A549 (cell line): ENCODE results near the gene DOK7. TPM values are rescaled to one million over a fixed set of nuclear protein-coding genes. Genes with fewer than 3 reads are reported as not detected.

Source experiments
- ATAC-seq, 2 experiments: fragments of 200-7000 bp in 1 of 2; fragments of >200 bp in 1 of 2; cut with Nextera tagmentation in 1 of 2; cut with Tn5 transposase in 1 of 2; 3 replicates each; pipeline versions ENCODE4 v1.8.0 to v1.9.1; 2018 to 2020; ENCODE audit warnings: mild to moderate bottlenecking in 1 of 2, moderate library complexity in 1 of 2
- CTCF ChIA-PET: fragments of 300-600 bp; sonication (Branson Sonifier 250); formaldehyde crosslinking; extraction: SDS; loops from one replicate; lab custom pipeline; 2021; ENCODE audit warnings: antibody characterized with exemption, inconsistent platforms; lab: Yijun Ruan, JAX
- POLR2A ChIA-PET: fragments of 350-600 bp; formaldehyde crosslinking; extraction: SDS; loops from one replicate; lab custom pipeline; 2021; ENCODE audit warnings: antibody characterized with exemption, inconsistent platforms; lab: Yijun Ruan, JAX
- DNase-seq, 2 experiments: peaks; one replicate each; pipeline versions ENCODE4 v3.0.0 to v3.0.0-alpha.2; 2011 to 2016; ENCODE audit warnings: low read depth in 1 of 2, low spot score in 1 of 2
- FAIRE-seq: peaks from 2 replicates; lab custom pipeline; 2011; peaks lifted over from hg19 to GRCh38; lab: Jason Lieb, UNC
- H3K27ac ChIP-seq, 2 experiments: fragments of >200 bp; sonication (Bioruptor Twin); formaldehyde crosslinking; 3 replicates each; pipeline ENCODE4 v1.5.1; 2016 to 2017
- H3K4me1 ChIP-seq: fragments of >200 bp; sonication (Bioruptor Twin); formaldehyde crosslinking; 3 replicates; pipeline ENCODE4 v1.6.1; 2016
- H3K4me2 ChIP-seq: fragments of >200 bp; sonication (Bioruptor Twin); formaldehyde crosslinking; 3 replicates; pipeline ENCODE4 v1.6.1; 2016
- H3K4me3 ChIP-seq: fragments of >200 bp; sonication (Bioruptor Twin); formaldehyde crosslinking; 3 replicates; pipeline ENCODE4 v1.5.1; 2016
- H3K9me3 ChIP-seq: fragments of >200 bp; sonication (Bioruptor Twin); formaldehyde crosslinking; 3 replicates; pipeline ENCODE4 v1.6.1; 2016
- BHLHE40 ChIP-seq: IDR thresholded peaks from 2 replicates; pipeline ENCODE4 v1.6.1; 2012; ENCODE audit warnings: low read depth, low read length, inconsistent platforms
- CHD2 ChIP-seq: fragments of 150-350 bp; IDR thresholded peaks from 2 replicates; pipeline ENCODE4 v1.6.1; 2014; ENCODE audit warnings: low read length; ENCODE audit not compliant: partially characterized antibody
- CTCF ChIP-seq: fragments of >200 bp; sonication (Bioruptor Twin); formaldehyde crosslinking; IDR thresholded peaks from 3 replicates; pipeline ENCODE4 v1.5.1; 2016
- EHF ChIP-seq: fragments of 250-450 bp; sonication (Bioruptor Pico); IDR thresholded peaks from 2 replicates; pipeline ENCODE4 v1.5.0; 2020; ENCODE audit warnings: mild to moderate bottlenecking
- EHMT2 ChIP-seq: fragments of 200-600 bp; sonication (generic); IDR thresholded peaks from 2 replicates; pipeline ENCODE4 v1.6.1; 2016; ENCODE audit warnings: antibody characterized with exemption, low read depth, mild to moderate bottlenecking, moderate library complexity
- ELK1 ChIP-seq: fragments of 150-350 bp; IDR thresholded peaks from 2 replicates; pipeline ENCODE4 v1.6.1; 2014; ENCODE audit warnings: low read depth, mild to moderate bottlenecking, low read length
- EP300 ChIP-seq, 2 experiments: fragments of >200 bp; sonication (Bioruptor Twin); formaldehyde crosslinking; IDR thresholded peaks; 2 replicates in 1 of 2; 3 replicates in 1 of 2; pipeline ENCODE4 v1.6.1; 2016 to 2017
- FOSB ChIP-seq: fragments of 250-450 bp; sonication (Bioruptor Pico); IDR thresholded peaks from 2 replicates; pipeline ENCODE4 v1.5.0; 2020; ENCODE audit warnings: mild to moderate bottlenecking, moderate library complexity
- FOSL2 ChIP-seq, 2 experiments: fragments of 450-650 bp in 1 of 2; fragments of >200 bp in 1 of 2; sonication (Bioruptor Twin) in 1 of 2; formaldehyde crosslinking; IDR thresholded peaks; 2 replicates each; pipeline versions ENCODE4 v1.5.0 to v1.6.1; 2016 to 2020; ENCODE audit warnings: mild to moderate bottlenecking in 1 of 2, moderate library complexity in 1 of 2
- FOXS1 ChIP-seq: fragments of 250-450 bp; sonication (Bioruptor Pico); IDR thresholded peaks from 2 replicates; pipeline ENCODE4 v1.5.0; 2020; ENCODE audit warnings: mild to moderate bottlenecking, moderate library complexity
- GATA3 ChIP-seq: IDR thresholded peaks from 2 replicates; pipeline ENCODE4 v1.6.1; 2012; ENCODE audit warnings: borderline replicate concordance
- HEYL ChIP-seq: fragments of 250-450 bp; sonication (Bioruptor Pico); IDR thresholded peaks from 2 replicates; pipeline ENCODE4 v1.8.0; 2021; ENCODE audit warnings: mild to moderate bottlenecking, moderate library complexity
- HOXA7 ChIP-seq: fragments of 250-450 bp; sonication (Bioruptor Pico); IDR thresholded peaks from 2 replicates; pipeline ENCODE4 v1.5.0; 2020; ENCODE audit warnings: mild to moderate bottlenecking, moderate library complexity
- HOXB13 ChIP-seq: fragments of 250-450 bp; sonication (Bioruptor Pico); IDR thresholded peaks from 2 replicates; pipeline ENCODE4 v1.5.0; 2020; ENCODE audit warnings: low read depth, mild to moderate bottlenecking, moderate library complexity
- JUN ChIP-seq, 2 experiments: fragments of >200 bp; sonication (Bioruptor Twin); formaldehyde crosslinking; IDR thresholded peaks; 2 replicates in 1 of 2; 3 replicates in 1 of 2; pipeline ENCODE4 v1.6.1; 2016 to 2017
- JUNB ChIP-seq: fragments of >200 bp; sonication (Bioruptor Twin); formaldehyde crosslinking; IDR thresholded peaks from 2 replicates; pipeline ENCODE4 v1.6.1; 2016
- KDM5A ChIP-seq: fragments of 200-600 bp; sonication (generic); IDR thresholded peaks from 2 replicates; pipeline ENCODE4 v1.6.1; 2016; ENCODE audit warnings: antibody characterized with exemption, mild to moderate bottlenecking
- NFE2L2 ChIP-seq: fragments of 150-350 bp; conservative IDR thresholded peaks from 2 replicates; pipeline ENCODE4 v1.6.1; 2014; ENCODE audit warnings: low read length
- NR3C1 ChIP-seq: fragments of >200 bp; sonication (Bioruptor Twin); formaldehyde crosslinking; IDR thresholded peaks from 3 replicates; pipeline ENCODE4 v1.6.1; 2017
- PHF8 ChIP-seq: fragments of 200-600 bp; sonication (generic); IDR thresholded peaks from 2 replicates; pipeline ENCODE4 v1.6.1; 2016; ENCODE audit warnings: low read depth, mild to moderate bottlenecking, antibody characterized with exemption, moderate library complexity, borderline replicate concordance
- POLR2A ChIP-seq: IDR thresholded peaks from 2 replicates; pipeline ENCODE4 v1.6.1; 2012; ENCODE audit warnings: mild to moderate bottlenecking, low read length
- RAD21 ChIP-seq, 2 experiments: fragments of >200 bp in 1 of 2; sonication (Bioruptor Twin) in 1 of 2; formaldehyde crosslinking in 1 of 2; IDR thresholded peaks in 1 of 2; conservative IDR thresholded peaks in 1 of 2; 2 replicates in 1 of 2; 3 replicates in 1 of 2; pipeline ENCODE4 v1.6.1; 2012 to 2018; ENCODE audit warnings: inconsistent platforms in 1 of 2
- RCOR1 ChIP-seq: fragments of 150-350 bp; IDR thresholded peaks from 2 replicates; pipeline ENCODE4 v1.6.1; 2014; ENCODE audit warnings: antibody characterized with exemption, low read length, low read depth
- RNF2 ChIP-seq: fragments of 200-600 bp; sonication (generic); IDR thresholded peaks from 2 replicates; pipeline ENCODE4 v1.6.1; 2016; ENCODE audit warnings: low read depth, mild to moderate bottlenecking, antibody characterized with exemption, moderate library complexity, borderline replicate concordance
- TFCP2L1 ChIP-seq: fragments of 250-450 bp; sonication (Bioruptor Pico); IDR thresholded peaks from 2 replicates; pipeline ENCODE4 v1.5.0; 2021; ENCODE audit warnings: mild to moderate bottlenecking
- USF2 ChIP-seq: fragments of 450-650 bp; IDR thresholded peaks from 2 replicates; pipeline ENCODE4 v1.6.1; 2014; ENCODE audit warnings: antibody characterized with exemption
- ZC3H11A ChIP-seq: fragments of 450-650 bp; IDR thresholded peaks from 2 replicates; pipeline ENCODE4 v1.6.1; 2014; ENCODE audit warnings: antibody characterized with exemption, mild to moderate bottlenecking
- ZFP36 ChIP-seq: fragments of 450-650 bp; IDR thresholded peaks from 2 replicates; pipeline ENCODE4 v1.6.1; 2014; ENCODE audit warnings: borderline replicate concordance; ENCODE audit not compliant: partially characterized antibody
- ZNF302 ChIP-seq: fragments of 250-450 bp; sonication (Bioruptor Pico); IDR thresholded peaks from 2 replicates; pipeline ENCODE4 v1.9.0; 2021; ENCODE audit warnings: inconsistent platforms, mild to moderate bottlenecking, moderate library complexity
- ZSCAN20 ChIP-seq: fragments of 250-450 bp; sonication (Bioruptor Pico); IDR thresholded peaks from 2 replicates; pipeline ENCODE4 v1.8.0; 2022; ENCODE audit warnings: mild to moderate bottlenecking, moderate library complexity
- WGBS: methylation state at CpG from one replicate; pipeline ENCODE4 v1.1.6; 2017; ENCODE audit errors: missing lambda C conversion rate; 5-methylcytosine and 5-hydroxymethylcytosine counted together
- polyA plus RNA-seq, 4 experiments: library from polyadenylated mRNA; depleted of rRNA in 3 of 4; stranded (reverse); fragments of >200 nt; fragmentation: RNase III in 1 of 4; extraction: RNeasy Plus Mini Kit Qiagen cat#74134 plus additional on column Dnase treatment in 1 of 4; gene quantifications; 2 replicates in 3 of 4; 3 replicates in 1 of 4; pipeline ENCODE4 v1.2.3, GENCODE V29; 2011 to 2017

DOK7 gene
- polyA plus RNA-seq, 2 of the 4 experiments (the other 2 are of a cell fraction): 0.17 to 0.21 TPM

GRCh38 chr4:3444351-3445110 lies 18.6 kb upstream of the DOK7 start:
- no peak overlapping the region for H3K27ac ChIP-seq
- H3K9me3 ChIP-seq: no peaks in the 10 kb centered on the region
- POLR2A ChIA-PET: no interaction called here
- TF ChIP-seq CHD2 (no peak), NFE2L2 (no peak), ZNF302 (no peak), EHMT2 (no peak), JUN (IDR thresholded peaks at IDR 0.05) (no peak), ZC3H11A (no peak), KDM5A (no peak), HOXB13 (CRISPR knock-in tag) (no peak), USF2 (no peak), POLR2A (no peak), RNF2 (no peak), ELK1 (no peak), HOXA7 (CRISPR knock-in tag) (no peak), EP300 (IDR thresholded peaks at IDR 0.05) (no peak), CTCF (no peak), EHF (CRISPR knock-in tag) (no peak), HEYL (CRISPR knock-in tag) (no peak), PHF8 (no peak), FOSL2 (IDR thresholded peaks at IDR 0.05) (no peak), FOSL2 (CRISPR knock-in tag; IDR thresholded peaks at IDR 0.05) (no peak), GATA3 (no peak)
- TF ChIP-seq, all 56 proteins: peak for 0
- ATAC-seq (no peak), DNase-seq (no peak), FAIRE-seq (no peak)
- H3K4me3 ChIP-seq: no peak overlapping the region
- peaks cover 6% of the 10 kb centered on the region; the same call in 1 of the 3 replicates for H3K4me1 ChIP-seq
- 75% methylated on average over 16 of the region's 56 CpGs for WGBS
- CTCF ChIA-PET: interaction anchor here (0.7 to 4.5 kb wide), 17 partner anchors 10 to 339 kb away, joined by 3 to 30 read pairs (median 4); no protein-coding TSS in a partner anchor
- no peak overlapping the region for H3K4me2 ChIP-seq

GRCh38 chr4:3445111-3445820 lies 17.8 kb upstream of the DOK7 start:
- DNase-seq (no peak), FAIRE-seq (no peak), ATAC-seq (no peak)
- H3K4me2 ChIP-seq: no peak overlapping the region
- CTCF ChIA-PET: interaction anchor here (1.4 to 4.5 kb wide), 4 partner anchors 12 to 98 kb away, joined by 3 to 30 read pairs (median 7); no protein-coding TSS in a partner anchor
- H3K9me3 ChIP-seq: no peaks in the 10 kb centered on the region
- TF ChIP-seq NR3C1 (no peak), RAD21 (conservative IDR thresholded peaks at IDR 0.05 in 1 of 2, IDR thresholded peaks at IDR 0.05 in 1 of 2) (no peak), USF2 (no peak), PHF8 (no peak), ZSCAN20 (CRISPR knock-in tag) (no peak), NFE2L2 (no peak), FOSL2 (IDR thresholded peaks at IDR 0.05) (no peak), FOSL2 (CRISPR knock-in tag; IDR thresholded peaks at IDR 0.05) (no peak), JUNB (no peak), FOXS1 (no peak), TFCP2L1 (CRISPR knock-in tag) (no peak), BHLHE40 (no peak), RCOR1 (no peak), HOXB13 (CRISPR knock-in tag) (no peak), ZNF302 (no peak), JUN (IDR thresholded peaks at IDR 0.05) (no peak), ZFP36 (no peak), FOSB (CRISPR knock-in tag) (no peak)
- H3K4me3 ChIP-seq: no peak overlapping the region
- peaks cover 3% of the 10 kb centered on the region; the same call in 1 of the 3 replicates for H3K4me1 ChIP-seq
- 85% methylated on average over 4 of the region's 34 CpGs for WGBS
- no peak overlapping the region for H3K27ac ChIP-seq
- POLR2A ChIA-PET: no interaction called here
